K562 (cell line): Measurements from ENCODE around the gene DHRS3. TPM values are rescaled to one million over a fixed set of nuclear protein-coding genes. Genes with fewer than 3 reads are reported as not detected.

Experiments
- MTA3 ChIP-seq: fragments of 450-650 bp; formaldehyde crosslinking; IDR thresholded peaks from 2 replicates; pipeline ENCODE4 v1.6.1; 2017; ENCODE audit warnings: mild to moderate bottlenecking, borderline replicate concordance
- NCOA4 ChIP-seq: fragments of 450-650 bp; IDR thresholded peaks from 2 replicates; pipeline ENCODE4 v1.6.1; 2018; ENCODE audit warnings: mild to moderate bottlenecking; ENCODE audit not compliant: partially characterized antibody
- POLR2AphosphoS2 ChIP-seq: IDR thresholded peaks from 2 replicates; pipeline ENCODE4 v1.6.1; 2012; ENCODE audit warnings: low read length, improper control_type of control experiment
- ZNF3 ChIP-seq: fragments of 250-450 bp; sonication (Bioruptor Pico); IDR thresholded peaks from 2 replicates; pipeline ENCODE4 v1.5.0; 2021; ENCODE audit warnings: mild to moderate bottlenecking, moderate library complexity
- polyA plus RNA-seq, 8 experiments: library from polyadenylated mRNA; depleted of rRNA in 4 of 8; stranded (reverse) in 5 of 8; unstranded in 3 of 8; fragments of >200 nt; fragmentation: Nextera tagmentation in 2 of 8; fragmentation: Illumina TruSeq in 1 of 8; extraction: Ambion mirVana in 2 of 8; extraction: Trizol in 1 of 8; gene quantifications; 2 replicates each; pipeline versions ENCODE4 v1.2.1 to v1.2.3, GENCODE V29; 2011 to 2014; ENCODE audit warnings: inconsistent platforms in 1 of 8, missing spikeins in 1 of 8
- total RNA-seq, 7 experiments: library from RNA; depleted of rRNA in 6 of 7; stranded (reverse); fragments of >200 nt in 6 of 7; fragmentation: Illumina TruSeq in 2 of 7; extraction: Trizol in 2 of 7; gene quantifications; 2 replicates each; pipeline versions ENCODE4 v1.2.1 to v1.2.3, GENCODE V29; 2011 to 2021; ENCODE audit warnings: low replicate concordance in 1 of 7
- TF ChIP-seq, protein P1 (sequence below), 2 experiments: fragments of 450-650 bp in 1 of 2; sonication (generic) in 1 of 2; formaldehyde crosslinking in 1 of 2; IDR thresholded peaks; 2 replicates each; pipeline versions ENCODE4 v1.7.1 to v1.9.0; 2016 to 2022; ENCODE audit warnings: inconsistent platforms in 1 of 2, mild to moderate bottlenecking in 1 of 2, missing genetic modification reagents in 1 of 2
- TF ChIP-seq, protein P2 (sequence below): fragments of 450-650 bp; IDR thresholded peaks from 2 replicates; pipeline ENCODE4 v1.6.1; 2016; ENCODE audit warnings: low read depth
- TF ChIP-seq, protein P3 (sequence below), 2 experiments: fragments of 250-450 bp in 1 of 2; fragments of 450-650 bp in 1 of 2; sonication (Bioruptor Pico) in 1 of 2; IDR thresholded peaks; 2 replicates each; pipeline versions ENCODE4 v1.6.1 to v1.8.0; 2016 to 2021; ENCODE audit warnings: mild to moderate bottlenecking in 2 of 2, moderate library complexity in 2 of 2, missing compliant biosample characterization in 1 of 2, missing genetic modification characterization in 1 of 2

DHRS3 gene
- total and polyA plus RNA-seq, 9 of the 15 experiments (the other 6 are each of a cell fraction or from before 2014, with no cell fraction given) = 21.0 to 116 (median 58.7) TPM

GRCh38 chr1:12549460-12550349 lies 68.3 kb downstream of the DHRS3 start (continued):
- TF ChIP-seq, protein P1, sequence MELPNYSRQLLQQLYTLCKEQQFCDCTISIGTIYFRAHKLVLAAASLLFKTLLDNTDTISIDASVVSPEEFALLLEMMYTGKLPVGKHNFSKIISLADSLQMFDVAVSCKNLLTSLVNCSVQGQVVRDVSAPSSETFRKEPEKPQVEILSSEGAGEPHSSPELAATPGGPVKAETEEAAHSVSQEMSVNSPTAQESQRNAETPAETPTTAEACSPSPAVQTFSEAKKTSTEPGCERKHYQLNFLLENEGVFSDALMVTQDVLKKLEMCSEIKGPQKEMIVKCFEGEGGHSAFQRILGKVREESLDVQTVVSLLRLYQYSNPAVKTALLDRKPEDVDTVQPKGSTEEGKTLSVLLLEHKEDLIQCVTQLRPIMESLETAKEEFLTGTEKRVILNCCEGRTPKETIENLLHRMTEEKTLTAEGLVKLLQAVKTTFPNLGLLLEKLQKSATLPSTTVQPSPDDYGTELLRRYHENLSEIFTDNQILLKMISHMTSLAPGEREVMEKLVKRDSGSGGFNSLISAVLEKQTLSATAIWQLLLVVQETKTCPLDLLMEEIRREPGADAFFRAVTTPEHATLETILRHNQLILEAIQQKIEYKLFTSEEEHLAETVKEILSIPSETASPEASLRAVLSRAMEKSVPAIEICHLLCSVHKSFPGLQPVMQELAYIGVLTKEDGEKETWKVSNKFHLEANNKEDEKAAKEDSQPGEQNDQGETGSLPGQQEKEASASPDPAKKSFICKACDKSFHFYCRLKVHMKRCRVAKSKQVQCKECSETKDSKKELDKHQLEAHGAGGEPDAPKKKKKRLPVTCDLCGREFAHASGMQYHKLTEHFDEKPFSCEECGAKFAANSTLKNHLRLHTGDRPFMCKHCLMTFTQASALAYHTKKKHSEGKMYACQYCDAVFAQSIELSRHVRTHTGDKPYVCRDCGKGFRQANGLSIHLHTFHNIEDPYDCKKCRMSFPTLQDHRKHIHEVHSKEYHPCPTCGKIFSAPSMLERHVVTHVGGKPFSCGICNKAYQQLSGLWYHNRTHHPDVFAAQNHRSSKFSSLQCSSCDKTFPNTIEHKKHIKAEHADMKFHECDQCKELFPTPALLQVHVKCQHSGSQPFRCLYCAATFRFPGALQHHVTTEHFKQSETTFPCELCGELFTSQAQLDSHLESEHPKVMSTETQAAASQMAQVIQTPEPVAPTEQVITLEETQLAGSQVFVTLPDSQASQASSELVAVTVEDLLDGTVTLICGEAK (IDR thresholded peaks at IDR 0.05) = 0 out of 2 replicates have a peak, but pooled peaks have one; percentile 13
- TF ChIP-seq, protein P1 (CRISPR knock-in tag; IDR thresholded peaks at IDR 0.05) = no peak
- TF ChIP-seq, protein P2, sequence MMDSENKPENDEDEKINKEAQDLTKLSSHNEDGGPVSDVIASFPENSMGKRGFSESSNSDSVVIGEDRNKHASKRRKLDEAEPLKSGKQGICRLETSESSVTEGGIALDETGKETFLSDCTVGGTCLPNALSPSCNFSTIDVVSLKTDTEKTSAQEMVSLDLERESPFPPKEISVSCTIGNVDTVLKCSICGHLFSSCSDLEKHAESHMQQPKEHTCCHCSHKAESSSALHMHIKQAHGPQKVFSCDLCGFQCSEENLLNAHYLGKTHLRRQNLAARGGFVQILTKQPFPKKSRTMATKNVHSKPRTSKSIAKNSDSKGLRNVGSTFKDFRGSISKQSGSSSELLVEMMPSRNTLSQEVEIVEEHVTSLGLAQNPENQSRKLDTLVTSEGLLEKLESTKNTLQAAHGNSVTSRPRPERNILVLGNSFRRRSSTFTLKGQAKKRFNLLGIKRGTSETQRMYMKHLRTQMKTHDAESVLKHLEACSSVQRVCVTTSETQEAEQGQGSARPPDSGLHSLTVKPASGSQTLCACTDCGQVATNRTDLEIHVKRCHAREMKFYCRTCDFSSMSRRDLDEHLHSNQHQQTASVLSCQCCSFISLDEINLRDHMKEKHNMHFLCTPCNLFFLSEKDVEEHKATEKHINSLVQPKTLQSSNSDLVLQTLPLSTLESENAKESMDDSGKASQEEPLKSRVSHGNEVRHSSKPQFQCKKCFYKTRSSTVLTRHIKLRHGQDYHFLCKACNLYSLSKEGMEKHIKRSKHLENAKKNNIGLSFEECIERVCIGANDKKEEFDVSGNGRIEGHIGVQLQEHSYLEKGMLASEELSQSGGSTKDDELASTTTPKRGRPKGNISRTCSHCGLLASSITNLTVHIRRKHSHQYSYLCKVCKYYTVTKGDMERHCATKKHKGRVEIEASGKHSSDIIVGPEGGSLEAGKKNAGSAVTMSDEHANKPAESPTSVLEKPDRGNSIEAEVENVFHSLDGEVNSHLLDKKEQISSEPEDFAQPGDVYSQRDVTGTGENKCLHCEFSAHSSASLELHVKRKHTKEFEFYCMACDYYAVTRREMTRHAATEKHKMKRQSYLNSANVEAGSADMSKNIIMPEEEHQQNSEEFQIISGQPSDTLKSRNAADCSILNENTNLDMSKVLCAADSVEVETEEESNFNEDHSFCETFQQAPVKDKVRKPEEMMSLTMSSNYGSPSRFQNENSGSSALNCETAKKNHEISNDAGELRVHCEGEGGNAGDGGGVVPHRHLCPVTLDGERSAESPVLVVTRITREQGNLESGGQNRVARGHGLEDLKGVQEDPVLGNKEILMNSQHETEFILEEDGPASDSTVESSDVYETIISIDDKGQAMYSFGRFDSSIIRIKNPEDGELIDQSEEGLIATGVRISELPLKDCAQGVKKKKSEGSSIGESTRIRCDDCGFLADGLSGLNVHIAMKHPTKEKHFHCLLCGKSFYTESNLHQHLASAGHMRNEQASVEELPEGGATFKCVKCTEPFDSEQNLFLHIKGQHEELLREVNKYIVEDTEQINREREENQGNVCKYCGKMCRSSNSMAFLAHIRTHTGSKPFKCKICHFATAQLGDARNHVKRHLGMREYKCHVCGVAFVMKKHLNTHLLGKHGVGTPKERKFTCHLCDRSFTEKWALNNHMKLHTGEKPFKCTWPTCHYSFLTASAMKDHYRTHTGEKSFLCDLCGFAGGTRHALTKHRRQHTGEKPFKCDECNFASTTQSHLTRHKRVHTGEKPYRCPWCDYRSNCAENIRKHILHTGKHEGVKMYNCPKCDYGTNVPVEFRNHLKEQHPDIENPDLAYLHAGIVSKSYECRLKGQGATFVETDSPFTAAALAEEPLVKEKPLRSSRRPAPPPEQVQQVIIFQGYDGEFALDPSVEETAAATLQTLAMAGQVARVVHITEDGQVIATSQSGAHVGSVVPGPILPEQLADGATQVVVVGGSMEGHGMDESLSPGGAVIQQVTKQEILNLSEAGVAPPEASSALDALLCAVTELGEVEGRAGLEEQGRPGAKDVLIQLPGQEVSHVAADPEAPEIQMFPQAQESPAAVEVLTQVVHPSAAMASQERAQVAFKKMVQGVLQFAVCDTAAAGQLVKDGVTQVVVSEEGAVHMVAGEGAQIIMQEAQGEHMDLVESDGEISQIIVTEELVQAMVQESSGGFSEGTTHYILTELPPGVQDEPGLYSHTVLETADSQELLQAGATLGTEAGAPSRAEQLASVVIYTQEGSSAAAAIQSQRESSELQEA = no peak
- TF ChIP-seq MTA3 (no peak; the same call in 1 of the 2 replicates), ZNF3 (no peak), POLR2AphosphoS2 (no peak), NCOA4 (no peak)
- TF ChIP-seq, protein P3, sequence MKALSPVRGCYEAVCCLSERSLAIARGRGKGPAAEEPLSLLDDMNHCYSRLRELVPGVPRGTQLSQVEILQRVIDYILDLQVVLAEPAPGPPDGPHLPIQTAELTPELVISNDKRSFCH (CRISPR knock-in tag; IDR thresholded peaks at IDR 0.05) = no peak
- TF ChIP-seq, protein P3 (tag; IDR thresholded peaks at IDR 0.05) = peak; percentile 93
